Smooth muscle cell of the brain vasculature (primary cell): ENCODE data around the gene OR9I1.

ENCODE experiments used
- DNase-seq: peaks from one replicate; pipeline ENCODE4 v3.0.0-alpha.2; 2012; ENCODE audit warnings: low read depth, low spot score

The OR9I1 gene, protein sequence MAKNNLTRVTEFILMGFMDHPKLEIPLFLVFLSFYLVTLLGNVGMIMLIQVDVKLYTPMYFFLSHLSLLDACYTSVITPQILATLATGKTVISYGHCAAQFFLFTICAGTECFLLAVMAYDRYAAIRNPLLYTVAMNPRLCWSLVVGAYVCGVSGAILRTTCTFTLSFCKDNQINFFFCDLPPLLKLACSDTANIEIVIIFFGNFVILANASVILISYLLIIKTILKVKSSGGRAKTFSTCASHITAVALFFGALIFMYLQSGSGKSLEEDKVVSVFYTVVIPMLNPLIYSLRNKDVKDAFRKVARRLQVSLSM

DNA sequence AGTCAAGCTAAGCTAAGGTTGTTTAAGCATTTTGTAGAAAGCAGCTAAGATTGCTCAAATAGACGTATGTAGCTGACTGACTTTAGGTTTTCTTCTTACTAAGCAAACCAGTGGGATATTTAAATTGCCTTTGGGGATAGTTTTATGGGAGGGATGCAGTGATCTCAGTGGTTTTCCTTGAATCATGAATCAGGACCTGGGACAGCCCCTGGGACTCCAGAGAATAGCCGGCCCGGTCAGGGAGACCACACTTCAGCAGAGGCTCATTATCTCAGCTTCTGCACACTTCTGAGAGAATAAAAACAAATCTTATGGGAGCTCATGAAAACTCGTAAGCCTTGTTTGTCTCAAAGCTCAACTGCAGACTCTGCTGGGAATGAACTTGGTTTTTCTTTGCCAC is at the start of gene OR9I1:
TSS of gene OR9I1 (minus strand) at position 62 of the 400 bp plus-strand sequence. CDS start 6,086 bp downstream, outside the sequence.
- DNase-seq, result no peak

DNA sequence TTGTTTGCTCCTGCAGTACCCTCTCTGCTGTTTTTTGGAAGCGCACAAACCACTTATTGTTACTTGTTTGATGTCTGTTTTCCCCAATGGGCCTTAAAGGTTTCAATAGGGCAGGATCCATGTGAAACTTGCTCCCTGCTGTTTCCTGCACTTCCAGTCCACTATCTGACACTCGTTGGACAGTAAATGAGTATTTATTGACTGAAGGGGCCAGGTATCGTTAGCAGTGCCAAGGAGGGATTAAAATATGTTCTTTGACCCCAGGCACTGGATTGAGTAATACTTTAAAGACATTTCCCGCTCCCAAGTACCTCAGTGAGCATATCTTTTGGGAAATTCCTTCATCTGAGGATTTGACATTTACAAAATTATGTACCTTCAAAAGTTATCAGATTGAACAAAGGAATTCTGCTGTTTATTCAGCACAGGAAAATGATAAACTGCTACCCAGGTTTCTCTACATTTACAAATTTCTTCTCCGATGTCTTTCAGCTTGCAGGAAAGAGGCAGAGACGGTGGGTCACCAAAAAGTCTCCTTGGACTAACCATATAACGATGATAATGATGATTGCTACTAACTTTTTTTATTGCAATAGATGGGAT is 40.3 kb upstream of the OR9I1 start:
- no peak for DNase-seq

DNA sequence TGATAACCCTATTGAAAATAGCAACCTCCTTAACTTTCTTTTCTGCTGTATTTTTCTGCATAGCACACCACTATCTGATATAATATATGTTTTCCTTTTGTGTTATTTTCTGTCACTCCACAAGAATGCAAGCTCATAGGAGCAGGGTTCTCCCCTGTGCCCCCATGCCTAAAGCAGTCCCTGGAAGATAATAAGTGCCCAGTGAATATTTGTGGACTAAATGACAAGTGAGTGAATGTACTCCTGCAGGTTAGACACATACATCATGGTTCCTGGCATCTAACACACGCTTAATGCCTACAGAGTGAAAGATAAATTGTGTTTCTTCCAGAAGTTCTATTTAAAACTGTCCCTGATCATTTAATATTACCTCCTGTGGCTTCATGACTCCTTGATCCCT is 39.7 kb upstream of the OR9I1 start:
- no peak for DNase-seq

DNA sequence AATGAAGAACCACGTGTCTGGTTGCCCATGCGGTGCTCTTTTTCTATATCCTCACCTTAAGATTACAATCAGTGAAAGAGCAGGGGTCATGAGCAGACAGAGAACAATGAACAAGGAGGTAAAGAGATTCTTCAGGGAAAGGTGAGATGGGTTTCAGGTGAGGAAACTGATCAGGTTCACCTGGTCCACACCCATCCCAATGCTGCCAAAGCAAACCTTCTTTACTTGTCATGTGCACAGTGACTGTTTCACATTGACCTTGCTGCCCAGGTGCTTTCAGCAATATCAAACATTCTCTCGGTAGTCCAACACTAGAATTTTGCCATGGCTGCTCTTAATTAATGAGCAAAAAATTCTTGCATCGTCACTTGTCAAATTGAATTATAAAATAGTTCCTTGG is 39.1 kb upstream of the OR9I1 start:
- no peak for DNase-seq

DNA sequence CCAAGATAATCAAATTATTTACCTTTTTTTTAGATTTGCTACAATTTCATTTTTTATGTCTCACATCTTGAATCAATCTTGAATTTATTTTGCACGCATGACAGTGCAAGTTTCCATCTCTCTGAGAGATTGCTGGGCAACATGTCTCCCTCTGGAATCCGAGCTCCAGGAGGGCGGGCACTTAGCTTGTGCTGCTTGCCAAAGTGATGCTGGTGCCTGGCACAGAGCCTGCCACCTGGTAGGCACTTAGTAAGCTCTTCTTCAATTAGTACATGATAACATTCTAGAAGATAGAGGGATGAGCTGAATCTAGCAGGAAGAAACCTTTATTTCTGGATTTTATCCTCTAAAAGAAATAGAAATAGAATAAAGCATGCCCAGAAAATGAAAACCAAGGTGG is 27.5 kb upstream of the OR9I1 start:
- DNase-seq, result no peak

DNA sequence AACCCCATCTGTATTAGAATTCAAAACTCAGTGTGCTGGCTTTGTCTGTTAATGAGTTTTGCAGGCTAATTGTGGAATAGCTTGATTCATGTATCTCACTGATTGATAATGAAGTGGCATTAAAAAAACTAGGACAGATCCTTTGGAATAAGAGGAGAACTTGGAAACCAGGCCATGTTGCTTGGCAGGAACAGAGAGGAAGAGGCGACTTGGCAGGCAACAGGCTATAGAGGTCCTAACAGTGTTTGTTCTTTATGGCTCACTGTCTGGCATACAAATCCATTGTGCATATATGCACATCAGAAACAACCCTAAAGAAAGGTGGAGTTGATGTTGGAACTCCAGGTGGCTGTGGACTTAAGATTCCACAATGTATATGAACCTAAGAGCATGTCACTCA is 17.4 kb upstream of the OR9I1 start:
- DNase-seq, result no peak

DNA sequence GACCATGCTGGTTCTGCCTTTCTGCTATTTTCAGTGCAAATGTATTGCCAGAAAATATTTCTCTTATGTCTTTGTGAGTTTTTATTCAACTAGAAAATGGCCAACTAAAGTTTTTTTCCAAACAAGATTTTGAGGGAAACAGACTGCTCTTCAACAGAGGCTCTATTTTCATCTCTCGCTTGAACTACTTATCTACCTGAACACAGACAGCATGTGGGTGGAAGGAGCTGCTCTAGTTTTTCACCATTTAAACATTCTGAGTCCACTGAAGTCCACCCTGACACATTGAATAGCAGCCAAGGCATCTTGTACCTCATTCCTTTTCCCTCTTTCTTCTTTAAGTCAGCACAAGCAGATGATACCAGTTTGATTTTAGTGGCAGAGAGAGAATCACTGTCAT is 9.8 kb upstream of the OR9I1 start:
- DNase-seq, result no peak

DNA sequence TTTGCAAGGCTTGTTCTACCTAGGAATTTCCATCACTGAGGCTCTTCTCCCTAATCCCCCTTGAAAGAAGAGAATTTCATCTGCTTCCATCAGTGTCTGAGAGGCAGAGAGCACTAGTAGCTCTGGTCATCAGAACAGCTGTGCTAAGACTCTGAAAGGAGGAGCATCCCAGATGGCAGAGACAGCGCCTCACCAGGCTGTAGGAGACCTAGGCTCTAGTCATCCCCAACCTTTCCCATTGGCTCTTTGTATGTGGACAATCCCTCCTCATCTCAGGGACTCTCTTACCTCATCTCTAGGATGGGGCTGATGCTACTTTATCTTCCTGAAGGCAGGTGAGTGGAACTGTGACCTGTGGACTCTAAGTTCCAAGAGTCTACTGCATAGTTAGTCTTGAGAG is 8.8 kb upstream of the OR9I1 start:
- no peak for DNase-seq

DNA sequence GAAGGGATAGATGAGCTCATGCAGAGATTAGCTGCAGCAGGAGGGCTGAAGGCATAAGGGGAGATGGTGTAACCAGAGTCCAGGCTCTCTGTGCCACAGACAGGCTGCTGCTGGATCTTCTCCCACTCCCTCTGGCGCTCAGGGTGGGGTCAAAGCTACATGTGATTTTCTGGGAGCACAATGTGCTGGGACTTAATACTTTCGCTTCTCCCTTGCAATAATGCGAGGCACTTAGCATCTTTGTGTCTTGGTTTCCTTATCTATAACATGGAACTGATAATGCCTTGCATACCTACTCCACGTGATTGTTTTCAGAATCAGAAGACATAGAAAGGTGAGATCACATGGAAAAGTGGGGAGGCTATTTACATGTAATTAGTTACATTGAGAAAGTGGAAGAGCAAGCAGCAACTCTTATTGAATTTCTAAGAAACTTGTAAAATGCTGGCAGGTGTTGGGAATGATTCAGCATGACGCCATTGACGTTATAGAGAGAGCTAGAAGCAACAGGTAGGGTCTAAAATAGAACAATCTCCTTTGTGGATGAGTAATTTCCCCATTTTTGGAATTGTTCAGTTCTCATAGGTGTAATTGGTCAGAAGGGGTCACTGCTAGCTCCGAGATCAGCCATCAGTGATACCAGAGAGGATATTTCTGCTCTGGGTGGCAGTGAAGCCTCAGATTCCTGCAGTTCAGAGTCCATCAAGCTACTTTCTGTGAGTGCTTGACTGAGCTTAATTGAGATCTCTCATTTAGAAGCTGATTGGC is 8.2 kb upstream of the OR9I1 start:
- no peak for DNase-seq

DNA sequence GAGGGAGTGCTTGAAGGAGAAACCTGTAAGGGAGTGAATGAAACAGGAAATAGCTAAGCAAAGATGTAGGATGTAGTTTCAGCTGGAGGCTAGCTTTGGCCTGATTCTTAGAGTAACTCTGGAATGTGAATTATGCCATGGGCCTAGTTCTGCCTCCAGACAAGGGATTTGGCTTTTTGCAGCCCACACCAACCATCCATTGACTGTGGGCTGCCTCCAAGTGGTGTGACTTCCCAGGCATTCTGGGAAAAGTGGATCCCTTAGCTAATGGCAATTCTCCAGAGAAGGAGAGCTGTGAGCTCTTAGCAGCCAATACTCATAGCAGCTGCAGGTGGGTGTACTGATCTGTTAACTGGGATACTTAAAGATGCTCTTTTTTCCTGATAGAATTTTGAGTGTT is 2.0 kb upstream of the OR9I1 start:
- DNase-seq, result no peak

DNA sequence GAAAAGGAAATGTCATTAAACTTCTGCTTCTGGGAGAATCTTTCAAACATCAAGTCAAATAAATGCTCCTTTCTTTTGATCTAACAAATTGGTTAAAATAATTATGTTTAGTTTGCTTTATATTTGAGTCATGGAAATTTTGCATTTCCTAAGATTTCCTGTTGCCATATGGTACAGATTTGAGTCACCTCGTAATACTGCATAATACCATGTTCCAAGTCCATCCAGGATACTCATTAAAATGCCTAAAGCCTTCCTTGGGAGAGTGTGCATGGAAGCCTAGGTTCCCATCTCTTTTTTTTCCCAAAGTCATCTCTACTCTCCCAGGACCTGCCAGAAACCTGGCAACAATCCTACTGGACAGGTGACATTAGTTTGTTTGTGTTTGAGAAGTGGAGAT is 4.2 kb downstream of the OR9I1 start:
- DNase-seq, result no peak

DNA sequence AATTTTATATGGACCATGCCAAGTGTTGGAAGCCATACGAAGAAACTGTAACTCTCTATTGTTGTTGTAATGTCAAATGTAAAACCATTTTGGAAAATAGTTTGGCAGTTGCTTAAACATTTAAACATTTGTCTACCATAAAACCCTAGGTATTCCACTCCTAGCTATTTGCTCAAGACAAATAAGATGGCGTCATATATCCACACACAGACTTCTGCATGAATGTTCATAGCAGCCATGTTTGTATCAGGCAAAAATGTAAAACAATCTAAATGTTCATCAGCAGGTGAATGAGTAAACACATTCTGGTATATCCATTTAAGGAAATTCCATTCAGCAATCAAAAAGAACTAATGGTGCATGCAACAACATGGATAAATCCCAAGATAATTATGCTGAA is 27.9 kb downstream of the OR9I1 start:
- DNase-seq, result no peak

DNA sequence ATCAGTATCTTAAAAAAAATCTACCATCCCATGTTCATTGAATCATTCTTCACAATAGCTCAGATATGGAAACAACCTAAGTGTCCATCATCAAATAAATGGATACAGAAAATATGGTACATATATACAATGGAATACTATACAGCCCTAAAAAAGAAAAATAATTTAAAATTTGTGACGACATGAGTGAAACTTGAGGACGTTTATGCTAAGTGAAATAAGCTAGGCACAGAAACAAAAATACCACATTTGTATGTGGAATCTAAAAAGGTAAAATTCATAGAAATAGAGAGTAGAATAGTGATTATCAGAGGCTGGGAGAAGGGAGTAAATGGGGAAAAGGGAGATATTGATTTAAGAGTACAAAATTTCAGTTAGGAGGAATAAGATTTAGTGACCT is 38.8 kb downstream of the OR9I1 start:
- no peak for DNase-seq

DNA sequence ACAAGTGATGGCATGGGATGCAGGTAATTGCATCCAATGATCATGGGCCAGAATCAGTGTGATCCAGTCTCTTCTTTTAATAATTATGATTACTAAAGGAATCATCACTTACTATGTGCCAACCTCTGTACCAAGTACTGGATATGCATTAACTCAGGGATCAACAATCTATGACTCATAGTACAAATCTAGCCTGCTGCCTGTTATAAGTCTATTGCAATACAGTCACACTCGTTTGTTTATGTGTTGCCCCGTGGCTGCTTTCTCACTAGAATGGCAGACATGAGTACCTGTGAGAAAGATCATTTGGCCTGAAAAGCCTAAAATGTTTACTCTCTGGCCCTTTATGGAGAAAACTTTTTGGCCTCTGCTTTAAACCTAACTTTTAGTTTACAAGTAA is 49.5 kb downstream of the OR9I1 start:
- DNase-seq, result no peak

DNA sequence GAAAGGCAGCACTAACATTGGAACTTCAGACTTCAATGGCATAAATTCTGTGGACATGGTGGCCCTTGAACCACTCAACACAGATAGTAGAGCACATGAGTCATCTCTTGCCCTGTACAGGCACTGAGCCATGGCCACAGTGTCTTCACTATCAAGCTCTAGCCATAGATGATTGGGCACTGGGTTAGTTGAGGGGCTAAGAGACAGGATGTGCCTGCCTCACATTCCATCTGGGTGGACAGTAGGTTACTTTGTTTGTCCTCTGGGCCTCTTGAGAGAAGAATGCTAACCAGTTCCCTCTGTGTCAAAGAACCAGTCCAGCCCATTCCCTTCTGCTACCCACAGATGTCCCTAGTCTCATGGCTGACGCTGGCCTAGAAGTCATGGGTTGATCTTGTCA is 54.7 kb downstream of the OR9I1 start:
- DNase-seq, result no peak

DNA sequence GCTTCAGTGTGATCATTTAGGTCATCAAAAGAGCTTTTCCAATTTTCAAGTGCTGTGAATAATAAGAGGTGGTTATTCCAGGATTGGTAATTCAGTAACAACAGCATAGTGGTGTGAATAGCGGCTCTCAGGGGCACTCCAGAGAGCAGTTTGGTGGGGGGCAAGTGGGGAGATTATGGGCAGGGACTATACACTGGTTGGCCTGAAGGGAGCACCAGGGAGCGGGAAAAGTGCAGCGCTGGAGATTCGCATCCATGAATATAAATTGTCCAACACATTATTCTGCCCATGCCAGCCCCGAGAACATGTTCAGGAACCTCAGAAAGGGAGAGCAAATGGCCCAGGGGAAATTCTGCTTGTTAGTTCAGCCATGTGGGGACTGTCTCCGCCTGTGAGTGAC is 56.7 kb downstream of the OR9I1 start:
- no peak for DNase-seq

DNA sequence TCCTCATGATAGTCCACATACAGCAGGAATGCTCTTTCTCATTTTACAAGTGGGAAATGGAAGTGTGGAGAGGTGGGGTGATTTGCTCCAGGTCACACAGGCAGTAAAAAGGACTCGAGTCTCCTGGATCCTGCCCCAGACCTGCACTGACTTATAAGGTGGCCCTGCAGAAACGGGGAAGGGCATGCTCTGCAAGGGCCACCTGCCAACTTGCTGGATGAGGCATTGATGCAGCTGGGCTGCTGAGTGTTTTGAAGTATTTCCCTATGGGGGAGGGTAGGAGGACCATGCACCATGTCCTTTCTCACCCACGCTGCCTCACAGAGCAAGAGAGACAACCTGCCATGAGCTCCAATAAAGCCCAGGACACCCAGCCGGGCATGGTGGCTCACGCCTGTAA is 57.6 kb downstream of the OR9I1 start:
- no peak for DNase-seq
